Measurements from ENCODE around the gene SLC25A11. TPM values are rescaled to one million over a fixed set of nuclear protein-coding genes. Genes with fewer than 3 reads are reported as not detected.
"Not testable (repeated sequence)": the region's sequence is repeated elsewhere in the genome, so short reads cannot be mapped to it uniquely, and the experiment has no call there.

Gene SLC25A11
- total RNA-seq, 1 donor from 2014 or later = 45.7 TPM

DNA sequence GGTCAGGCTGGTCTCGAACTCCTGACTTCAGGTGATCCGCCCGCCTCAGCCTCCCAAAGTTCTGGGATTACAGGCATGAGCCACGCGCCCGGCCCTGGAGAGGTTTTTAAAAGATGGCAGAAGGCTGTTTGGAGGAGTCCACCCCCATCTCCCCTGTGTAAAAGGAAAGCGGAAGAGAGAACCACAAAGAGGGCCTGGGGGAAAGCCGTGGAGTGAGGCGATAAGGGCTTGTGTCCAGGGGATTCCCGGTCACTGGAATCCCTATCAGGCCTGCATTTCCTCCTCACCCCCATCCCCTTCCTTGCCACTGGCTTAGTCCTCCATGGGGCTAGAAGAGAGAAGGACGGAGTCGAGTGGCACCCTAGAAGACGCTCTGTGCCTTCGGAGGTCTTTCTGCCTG, 7.9 kb downstream of the SLC25A11 start, which contains the start of gene GP1BA:
TSS of gene GP1BA (plus strand) at position 315 of the 400 bp plus-strand sequence. CDS start 328 bp downstream, outside the sequence.
- no peaks in the 10 kb centered on the region for H3K9me3 ChIP-seq
- H3K27me3 ChIP-seq = no peaks in the 10 kb centered on the region
- H3K36me3 ChIP-seq = peaks cover 0 to 6% of the 10 kb centered on the region in 2 donors
- DNase-seq (ENCODE audit: extremely low spot score in 2 of 2) = no peak
- H3K4me1 ChIP-seq = peaks cover 10% of the 10 kb centered on the region
- no peak within 1 kb of the TSS for H3K27ac ChIP-seq
- intact Hi-C loops (cut with DNase I) = no loop called here
- TF ChIP-seq POLR2AphosphoS5 (IDR thresholded peaks at IDR 0.05; ENCODE audit: insufficient read depth in 1 of 2, low read depth in 1 of 2) (no peak), POLR2A (IDR thresholded peaks at IDR 0.05) (no peak)
- TF ChIP-seq, protein P1, sequence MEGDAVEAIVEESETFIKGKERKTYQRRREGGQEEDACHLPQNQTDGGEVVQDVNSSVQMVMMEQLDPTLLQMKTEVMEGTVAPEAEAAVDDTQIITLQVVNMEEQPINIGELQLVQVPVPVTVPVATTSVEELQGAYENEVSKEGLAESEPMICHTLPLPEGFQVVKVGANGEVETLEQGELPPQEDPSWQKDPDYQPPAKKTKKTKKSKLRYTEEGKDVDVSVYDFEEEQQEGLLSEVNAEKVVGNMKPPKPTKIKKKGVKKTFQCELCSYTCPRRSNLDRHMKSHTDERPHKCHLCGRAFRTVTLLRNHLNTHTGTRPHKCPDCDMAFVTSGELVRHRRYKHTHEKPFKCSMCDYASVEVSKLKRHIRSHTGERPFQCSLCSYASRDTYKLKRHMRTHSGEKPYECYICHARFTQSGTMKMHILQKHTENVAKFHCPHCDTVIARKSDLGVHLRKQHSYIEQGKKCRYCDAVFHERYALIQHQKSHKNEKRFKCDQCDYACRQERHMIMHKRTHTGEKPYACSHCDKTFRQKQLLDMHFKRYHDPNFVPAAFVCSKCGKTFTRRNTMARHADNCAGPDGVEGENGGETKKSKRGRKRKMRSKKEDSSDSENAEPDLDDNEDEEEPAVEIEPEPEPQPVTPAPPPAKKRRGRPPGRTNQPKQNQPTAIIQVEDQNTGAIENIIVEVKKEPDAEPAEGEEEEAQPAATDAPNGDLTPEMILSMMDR (IDR thresholded peaks at IDR 0.05) = no peak
- H3K4me3 ChIP-seq = no peak within 1 kb of the TSS

DNA sequence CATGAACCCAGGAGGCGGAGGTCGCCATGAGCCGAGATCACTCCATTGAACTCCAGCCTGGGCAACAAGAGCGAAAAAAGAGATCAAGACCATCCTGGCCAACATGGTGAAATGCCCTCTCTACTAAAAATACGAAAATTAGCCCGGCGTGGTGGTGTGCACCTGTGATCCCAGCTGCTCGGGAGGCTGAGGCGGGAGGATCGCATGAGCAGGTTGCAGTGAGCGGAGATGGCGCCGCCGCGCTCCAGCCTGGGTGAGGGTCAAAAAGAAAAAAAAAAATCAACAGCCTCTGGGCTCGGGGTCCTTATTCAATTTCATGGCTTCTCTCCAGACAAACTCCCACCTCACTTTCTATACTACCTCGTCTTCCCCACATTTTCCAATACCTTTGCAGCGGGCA, 11.0 kb downstream of the SLC25A11 start:
- TF ChIP-seq POLR2A (IDR thresholded peaks at IDR 0.05) = no peak
- no peak for TF ChIP-seq POLR2AphosphoS5 (IDR thresholded peaks at IDR 0.05; ENCODE audit: insufficient read depth in 1 of 2, low read depth in 1 of 2)
- TF ChIP-seq, protein P1 (IDR thresholded peaks at IDR 0.05) = no peak
- no peaks in the 10 kb centered on the region for H3K9me3 ChIP-seq
- no peak overlapping the region for H3K4me3 ChIP-seq
- peaks cover 2% of the 10 kb centered on the region for H3K4me1 ChIP-seq
- no peaks in the 10 kb centered on the region for H3K27me3 ChIP-seq
- no peaks in the 10 kb centered on the region for H3K36me3 ChIP-seq
- H3K27ac ChIP-seq = no peak overlapping the region
- no peak for DNase-seq (ENCODE audit: extremely low spot score in 2 of 2)
- intact Hi-C loops (cut with DNase I) = no loop called here

DNA sequence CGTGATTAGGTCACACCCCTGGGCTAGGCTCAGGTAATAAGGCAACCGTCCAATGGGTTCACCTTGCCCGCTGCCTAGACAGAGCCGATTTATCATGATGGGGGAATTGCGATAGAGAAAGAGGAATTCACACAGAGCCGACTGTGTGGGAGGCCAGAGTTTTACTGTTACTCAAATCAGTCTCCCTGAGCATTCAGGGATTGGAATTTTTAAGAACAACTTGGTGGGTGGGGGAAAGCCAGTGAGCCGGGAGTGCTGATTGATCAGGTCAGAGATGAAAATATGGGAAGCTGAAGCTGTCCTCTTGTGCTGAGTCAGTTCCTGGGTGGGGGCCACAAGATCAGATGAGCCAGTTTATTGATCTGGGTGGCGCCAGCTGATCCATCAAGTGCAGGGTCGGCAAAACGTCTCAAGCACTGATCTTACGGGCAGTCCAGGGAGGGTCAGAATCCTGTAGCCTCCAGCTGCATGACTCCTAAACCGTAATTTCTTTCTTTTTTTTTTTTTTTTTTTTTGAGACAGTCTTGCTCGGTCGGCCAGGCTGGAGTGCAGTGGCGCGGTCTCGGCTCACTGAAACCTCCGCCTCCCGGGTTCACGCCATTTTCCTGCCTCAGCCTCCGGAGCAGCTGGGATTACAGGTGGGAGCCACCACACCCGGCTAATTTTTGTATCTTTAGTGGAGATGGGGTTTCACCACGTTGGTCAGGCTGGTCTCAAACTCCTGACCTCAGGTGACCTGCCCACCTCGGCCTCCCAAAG, 13.1 kb downstream of the SLC25A11 start:
- H3K9me3 ChIP-seq; H3K36me3 ChIP-seq; DNase-seq (ENCODE audit: extremely low spot score in 2 of 2); H3K27me3 ChIP-seq; H3K4me1 ChIP-seq; H3K27ac ChIP-seq; H3K4me3 ChIP-seq; intact Hi-C loops (cut with DNase I): not testable (repeated sequence)

DNA sequence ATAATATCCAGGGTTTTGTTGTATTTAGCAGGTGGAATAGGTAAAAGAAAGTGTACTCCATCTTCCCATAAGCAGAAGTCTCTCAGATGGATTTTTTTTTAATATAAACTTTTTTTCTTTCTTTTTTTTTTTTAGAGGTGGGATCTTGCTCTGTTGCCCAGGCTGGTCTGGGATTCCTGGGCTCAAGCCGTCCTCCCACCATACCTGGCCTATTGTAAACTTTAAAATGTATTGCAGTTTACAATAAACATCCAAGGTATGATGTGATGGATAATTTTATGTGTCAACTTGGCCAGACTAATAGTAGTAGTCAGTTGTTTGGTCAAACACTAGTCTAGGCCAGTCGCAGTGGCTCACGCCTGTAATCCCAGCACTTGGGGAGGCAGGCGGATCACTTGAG, 18.5 kb downstream of the SLC25A11 start:
- no peak overlapping the region for H3K27ac ChIP-seq
- TF ChIP-seq, protein P1 (IDR thresholded peaks at IDR 0.05) = no peak
- no peaks in the 10 kb centered on the region for H3K27me3 ChIP-seq
- no peaks in the 10 kb centered on the region for H3K36me3 ChIP-seq
- no peaks in the 10 kb centered on the region for H3K4me1 ChIP-seq
- DNase-seq (ENCODE audit: extremely low spot score in 2 of 2) = no peak
- intact Hi-C loops (cut with DNase I) = no loop called here
- H3K9me3 ChIP-seq = no peaks in the 10 kb centered on the region
- H3K4me3 ChIP-seq = no peak overlapping the region

DNA sequence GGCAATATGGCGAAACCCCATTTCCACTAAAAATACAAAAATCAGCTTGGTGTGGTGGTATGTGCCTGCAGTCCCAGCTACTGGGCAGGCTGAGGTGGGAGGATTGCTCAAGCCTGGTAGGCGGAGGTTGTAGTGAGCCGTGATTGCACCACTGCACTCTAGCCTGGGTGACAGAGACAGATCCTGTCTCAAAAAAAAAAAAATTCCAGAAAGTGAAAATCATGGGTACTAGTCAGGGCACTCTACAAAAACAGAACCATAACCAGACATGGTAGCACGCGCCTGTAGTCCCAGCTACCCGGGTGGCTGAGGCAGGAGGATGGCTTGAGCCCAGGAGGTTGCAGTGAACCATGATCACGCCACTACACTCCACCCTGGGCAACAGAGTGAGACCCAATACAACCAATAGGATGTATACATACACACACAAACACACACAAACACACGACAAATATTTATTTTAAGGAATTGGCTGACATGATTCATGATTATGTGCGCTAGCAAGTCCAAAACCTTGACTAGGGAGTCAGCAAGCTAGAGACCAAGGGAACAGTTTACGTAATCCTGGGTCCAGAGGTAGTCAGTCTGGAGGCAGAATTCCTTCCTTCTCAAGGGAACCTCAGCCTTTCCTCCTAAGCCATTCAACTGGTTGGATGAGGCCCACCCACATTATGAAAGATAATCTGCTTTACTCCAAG, 19.3 kb downstream of the SLC25A11 start:
- H3K27ac ChIP-seq = no peak overlapping the region
- no peak for DNase-seq (ENCODE audit: extremely low spot score in 2 of 2)
- no peaks in the 10 kb centered on the region for H3K4me1 ChIP-seq
- H3K27me3 ChIP-seq = no peaks in the 10 kb centered on the region
- no peaks in the 10 kb centered on the region for H3K36me3 ChIP-seq
- TF ChIP-seq POLR2AphosphoS5 (IDR thresholded peaks at IDR 0.05; ENCODE audit: insufficient read depth in 1 of 2, low read depth in 1 of 2) (no peak), POLR2A (IDR thresholded peaks at IDR 0.05) (no peak)
- TF ChIP-seq, protein P1 (IDR thresholded peaks at IDR 0.05) = no peak
- H3K9me3 ChIP-seq = no peaks in the 10 kb centered on the region
- H3K4me3 ChIP-seq = no peak overlapping the region
- intact Hi-C loops (cut with DNase I) = no loop called here

All from vagina (tissue), 2 donors.